GM13976 (cell line): ENCODE data around the gene GPALPP1.
"Not testable (repeated sequence)": the region's sequence is repeated elsewhere in the genome, so short reads cannot be mapped to it uniquely, and the experiment has no call there.

Source experiments
- DNase-seq: peaks from one replicate; pipeline ENCODE4 v3.0.0; 2012; ENCODE audit warnings: low spot score
- in situ Hi-C: fragments of 300-500 bp; cut with MboI; formaldehyde crosslinking; loops from one replicate; pipeline ENCODE4 v1.12.0; 2022; ENCODE audit warnings: low sequenced_read_pairs, mixed read lengths, inconsistent platforms; ENCODE audit not compliant: unreplicated experiment
- TF ChIP-seq, protein P1 (sequence below): IDR thresholded peaks from 2 replicates; pipeline ENCODE4 v1.5.1; 2012; ENCODE audit warnings: borderline replicate concordance, mild to moderate bottlenecking; ENCODE audit not compliant: insufficient read depth; ENCODE audit errors: extremely low read depth, missing control alignments, control extremely low read depth

The GPALPP1 gene

DNA sequence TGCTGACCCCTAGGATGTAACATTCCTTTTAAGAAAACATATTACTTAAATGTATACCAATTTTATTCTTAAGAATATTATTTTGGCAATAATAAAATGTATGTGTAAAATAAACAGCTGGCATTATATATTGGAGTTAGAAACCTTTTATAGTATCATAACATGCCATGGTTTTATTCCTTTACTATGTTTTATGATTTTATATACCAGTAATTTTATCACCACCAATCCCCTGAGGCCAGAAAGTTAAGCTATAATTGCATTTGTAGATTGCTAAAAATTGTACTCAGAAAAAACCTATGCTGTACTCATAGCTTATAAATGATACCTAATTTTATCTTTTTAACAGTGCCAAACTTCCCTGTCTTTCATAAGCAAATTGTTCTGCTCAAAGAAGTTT lies 17.9 kb downstream of the GPALPP1 start:
- in situ Hi-C loops = no loop called here
- TF ChIP-seq, protein P1, sequence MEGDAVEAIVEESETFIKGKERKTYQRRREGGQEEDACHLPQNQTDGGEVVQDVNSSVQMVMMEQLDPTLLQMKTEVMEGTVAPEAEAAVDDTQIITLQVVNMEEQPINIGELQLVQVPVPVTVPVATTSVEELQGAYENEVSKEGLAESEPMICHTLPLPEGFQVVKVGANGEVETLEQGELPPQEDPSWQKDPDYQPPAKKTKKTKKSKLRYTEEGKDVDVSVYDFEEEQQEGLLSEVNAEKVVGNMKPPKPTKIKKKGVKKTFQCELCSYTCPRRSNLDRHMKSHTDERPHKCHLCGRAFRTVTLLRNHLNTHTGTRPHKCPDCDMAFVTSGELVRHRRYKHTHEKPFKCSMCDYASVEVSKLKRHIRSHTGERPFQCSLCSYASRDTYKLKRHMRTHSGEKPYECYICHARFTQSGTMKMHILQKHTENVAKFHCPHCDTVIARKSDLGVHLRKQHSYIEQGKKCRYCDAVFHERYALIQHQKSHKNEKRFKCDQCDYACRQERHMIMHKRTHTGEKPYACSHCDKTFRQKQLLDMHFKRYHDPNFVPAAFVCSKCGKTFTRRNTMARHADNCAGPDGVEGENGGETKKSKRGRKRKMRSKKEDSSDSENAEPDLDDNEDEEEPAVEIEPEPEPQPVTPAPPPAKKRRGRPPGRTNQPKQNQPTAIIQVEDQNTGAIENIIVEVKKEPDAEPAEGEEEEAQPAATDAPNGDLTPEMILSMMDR = no peak
- no peak for DNase-seq

DNA sequence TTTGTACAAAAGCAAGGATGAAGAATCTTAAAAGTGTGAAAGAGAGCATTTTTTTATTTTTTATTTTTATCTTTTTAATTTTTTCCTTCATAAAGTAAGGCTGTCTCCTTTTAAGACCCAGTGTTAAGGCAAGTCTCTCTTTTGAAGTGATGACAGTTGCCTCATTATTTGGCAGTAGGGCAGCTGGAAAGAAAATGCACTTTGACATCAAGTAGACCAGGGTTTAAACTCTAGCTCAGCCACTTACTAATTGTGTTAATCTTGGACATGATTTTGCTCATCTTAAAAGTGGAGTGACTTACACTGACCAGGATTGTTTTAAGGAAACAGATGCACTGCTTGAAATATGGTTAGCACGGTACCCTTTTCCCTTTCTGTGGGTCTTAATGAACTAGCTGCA lies 18.5 kb downstream of the GPALPP1 start:
- in situ Hi-C loops = no loop called here
- TF ChIP-seq, protein P1 = no peak
- no peak for DNase-seq

DNA sequence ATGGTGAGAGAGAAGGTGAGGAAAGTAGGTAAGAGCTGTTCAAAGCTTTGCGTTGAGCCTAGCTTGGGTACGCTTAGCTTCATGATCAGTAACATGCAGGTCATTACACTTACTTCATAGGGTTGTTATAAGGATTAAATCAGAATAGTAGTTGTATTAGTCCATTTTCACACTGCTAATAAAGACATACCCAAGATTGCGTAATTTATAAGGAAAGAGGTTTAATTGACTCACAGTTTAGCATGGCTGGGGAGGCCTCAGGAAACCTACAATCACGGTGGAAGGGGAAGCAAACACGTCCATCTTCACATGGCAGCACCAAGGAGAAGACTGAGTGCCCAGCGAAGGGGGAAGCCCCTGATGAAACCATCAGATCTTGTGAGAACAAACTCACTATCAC lies 21.9 kb downstream of the GPALPP1 start:
- in situ Hi-C loops = no loop called here
- TF ChIP-seq, protein P1 = no peak

DNA sequence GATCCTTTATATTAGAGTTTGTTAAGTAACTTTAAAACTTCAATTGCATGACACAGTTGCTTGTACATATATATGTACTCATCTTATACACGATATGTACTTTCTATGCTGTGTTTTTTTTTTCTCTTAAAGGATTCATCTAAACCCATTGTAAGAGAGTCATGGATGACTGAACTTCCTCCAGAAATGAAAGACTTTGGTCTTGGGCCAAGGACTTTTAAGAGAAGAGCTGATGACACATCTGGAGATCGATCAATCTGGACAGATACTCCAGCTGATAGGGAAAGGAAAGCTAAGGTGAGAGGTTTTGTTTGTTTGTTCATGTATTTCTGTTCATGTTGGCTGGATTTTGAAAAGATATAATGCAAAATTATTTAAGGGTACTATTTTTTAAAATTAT lies 26.0 kb downstream of the GPALPP1 start:
- DNase-seq = no peak
- TF ChIP-seq, protein P1 = no peak
- in situ Hi-C loops = no loop called here

More for the DNA sequence above, 21.9 kb downstream of the GPALPP1 start:
- no peak for DNase-seq

DNA sequence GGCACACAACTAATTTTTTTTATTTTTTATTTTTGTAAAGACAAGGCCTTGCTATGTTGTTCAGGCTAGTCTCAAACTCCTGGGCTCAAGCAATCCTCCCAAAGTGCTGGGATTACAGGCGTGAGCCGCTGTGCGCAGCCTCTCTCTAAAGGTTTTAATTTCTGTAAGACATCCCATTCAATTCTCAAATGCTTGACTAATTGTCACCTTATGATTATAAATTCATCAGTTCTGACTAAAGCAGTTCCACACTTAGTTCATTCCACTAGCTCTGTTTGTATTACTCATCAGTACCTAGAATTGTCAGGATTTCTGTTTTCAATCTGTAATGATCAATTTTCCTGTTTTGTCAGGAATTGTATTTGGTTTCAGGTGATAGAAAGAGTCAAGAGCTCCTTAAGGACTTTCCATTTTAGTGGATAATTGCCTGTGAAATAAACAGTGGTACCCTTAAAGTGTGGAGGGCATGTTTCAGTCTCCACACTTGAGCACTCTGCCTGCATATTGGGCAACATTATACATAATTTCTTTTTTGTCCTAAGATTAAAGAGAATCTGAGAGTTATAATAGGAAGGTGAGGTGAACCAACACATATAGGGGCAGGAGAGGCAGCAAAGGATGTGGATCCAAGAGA lies 27.6 kb downstream of the GPALPP1 start:
- no peak for DNase-seq
- TF ChIP-seq, protein P1 = no peak
- in situ Hi-C loops = no loop called here

DNA sequence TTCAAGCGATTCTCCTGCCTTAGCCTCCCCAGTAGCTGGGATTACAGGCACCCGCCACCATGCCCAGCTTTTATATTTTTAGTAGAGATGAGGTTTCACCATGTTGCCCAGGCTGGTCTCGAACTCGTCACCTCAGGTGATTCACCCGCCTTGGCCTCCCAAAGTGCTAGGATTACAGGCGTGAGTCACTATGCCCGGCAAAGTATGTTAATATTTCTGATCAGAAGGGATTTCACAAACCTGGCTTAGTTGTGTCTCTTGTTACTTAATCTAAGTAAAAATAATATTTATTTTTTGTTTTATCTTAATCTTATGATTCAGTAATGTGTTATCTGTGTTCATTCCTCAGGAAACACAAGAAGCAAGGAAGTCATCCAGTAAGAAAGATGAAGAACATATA lies 30.6 kb downstream of the GPALPP1 start:
- in situ Hi-C loops = not testable (repeated sequence)

DNA sequence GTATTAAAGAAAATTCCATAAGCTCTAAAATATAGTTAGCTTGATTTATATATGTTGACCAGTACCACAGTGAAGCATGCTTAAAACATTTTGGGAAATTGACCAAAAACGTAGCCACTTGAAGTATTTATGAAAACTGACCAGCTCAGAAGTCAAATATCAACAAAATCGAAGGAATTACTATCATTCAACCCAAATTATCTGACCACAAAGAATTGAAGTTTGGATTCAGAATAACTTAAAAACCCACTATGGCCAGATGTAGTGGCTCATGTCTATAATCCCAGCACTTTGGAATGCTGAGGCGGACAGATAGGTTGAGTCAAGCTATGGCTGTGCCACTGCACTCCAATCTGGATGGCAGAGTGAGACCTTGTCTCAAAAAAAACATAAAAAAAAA lies 31.9 kb downstream of the GPALPP1 start:
- DNase-seq = no peak
- in situ Hi-C loops = no loop called here
- TF ChIP-seq, protein P1 = no peak

More for the DNA sequence above, 30.6 kb downstream of the GPALPP1 start:
- DNase-seq = not testable (repeated sequence)
